HG02884 (cell line): Measurements from ENCODE around the gene ZGPAT.

Experiments used
- ATAC-seq: cut with Tn5 transposase; IDR thresholded peaks from one replicate; pipeline ENCODE4 v1.9.1; 2021; ENCODE audit warnings: mild to moderate bottlenecking, moderate library complexity; ENCODE audit not compliant: unreplicated experiment

ZGPAT gene

GRCh38 chr20:63777614-63778013, 69.8 kb downstream of the ZGPAT start:
- no peak for ATAC-seq

GRCh38 chr20:63778034-63778752, 70.4 kb downstream of the ZGPAT start:
- no peak for ATAC-seq

- no peak for ATAC-seq
Observed at GRCh38 chr20:63778857-63779256, 71.0 kb downstream of the ZGPAT start.

- no peak for ATAC-seq
Observed at GRCh38 chr20:63781181-63781580, 73.3 kb downstream of the ZGPAT start.

- no peak for ATAC-seq
Observed at GRCh38 chr20:63782051-63782471, 74.2 kb downstream of the ZGPAT start.

GRCh38 chr20:63782521-63782971, 74.7 kb downstream of the ZGPAT start:
- ATAC-seq = no peak

GRCh38 chr20:63783970-63784369, 76.1 kb downstream of the ZGPAT start:
- no peak for ATAC-seq

GRCh38 chr20:63785691-63786131, 77.9 kb downstream of the ZGPAT start:
- ATAC-seq = no peak
